ENCODE measurements around the gene KHDC4. TPM values are rescaled to one million over a fixed set of nuclear protein-coding genes. Genes with fewer than 3 reads are reported as not detected.

Gene KHDC4
- total RNA-seq, result 47.6 TPM

- Histone ChIP-seq H3K36me3 (peaks cover 0 to 30% of the 10 kb centered on the region in 2 donors), H3K27ac (peak within 1 kb of the TSS; percentile 93), H3K4me1 (peaks cover 53% of the 10 kb centered on the region), H3K4me3 (peak within 1 kb of the TSS; percentile 85 to 95), H3K27me3 (no peaks in the 10 kb centered on the region), H3K9me3 (no peaks in the 10 kb centered on the region)
- intact Hi-C loops (cut with DNase I), result no loop called here
- TF ChIP-seq, protein P1, sequence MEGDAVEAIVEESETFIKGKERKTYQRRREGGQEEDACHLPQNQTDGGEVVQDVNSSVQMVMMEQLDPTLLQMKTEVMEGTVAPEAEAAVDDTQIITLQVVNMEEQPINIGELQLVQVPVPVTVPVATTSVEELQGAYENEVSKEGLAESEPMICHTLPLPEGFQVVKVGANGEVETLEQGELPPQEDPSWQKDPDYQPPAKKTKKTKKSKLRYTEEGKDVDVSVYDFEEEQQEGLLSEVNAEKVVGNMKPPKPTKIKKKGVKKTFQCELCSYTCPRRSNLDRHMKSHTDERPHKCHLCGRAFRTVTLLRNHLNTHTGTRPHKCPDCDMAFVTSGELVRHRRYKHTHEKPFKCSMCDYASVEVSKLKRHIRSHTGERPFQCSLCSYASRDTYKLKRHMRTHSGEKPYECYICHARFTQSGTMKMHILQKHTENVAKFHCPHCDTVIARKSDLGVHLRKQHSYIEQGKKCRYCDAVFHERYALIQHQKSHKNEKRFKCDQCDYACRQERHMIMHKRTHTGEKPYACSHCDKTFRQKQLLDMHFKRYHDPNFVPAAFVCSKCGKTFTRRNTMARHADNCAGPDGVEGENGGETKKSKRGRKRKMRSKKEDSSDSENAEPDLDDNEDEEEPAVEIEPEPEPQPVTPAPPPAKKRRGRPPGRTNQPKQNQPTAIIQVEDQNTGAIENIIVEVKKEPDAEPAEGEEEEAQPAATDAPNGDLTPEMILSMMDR (IDR thresholded peaks at IDR 0.05), result peak in 1 of 3 experiments; percentile 8
- TF ChIP-seq POLR2A (IDR thresholded peaks at IDR 0.05) (peak in 1 of 2 donors; percentile 90), POLR2AphosphoS5 (IDR thresholded peaks at IDR 0.05; ENCODE audit: insufficient read depth in 1 of 2, low read depth in 1 of 2) (peak; percentile 100)
- peak in 1 of 2 donors; percentile 99 for DNase-seq (ENCODE audit: extremely low spot score in 2 of 2)
Observed at GRCh38 chr1:155934097-155934935, at the start of gene KHDC4. Gene KHDC4 (minus strand): TSS chr1:155934413. CDS start chr1:155934373, 40 bp downstream.

- peak overlapping the region; percentile 32 to 36 for H3K4me3 ChIP-seq
- H3K27me3 ChIP-seq, result no peaks in the 10 kb centered on the region
- H3K27ac ChIP-seq, result peak overlapping the region; percentile 95
- no peaks in the 10 kb centered on the region for H3K9me3 ChIP-seq
- TF ChIP-seq, protein P1 (IDR thresholded peaks at IDR 0.05), result no peak
- TF ChIP-seq POLR2AphosphoS5 (IDR thresholded peaks at IDR 0.05; ENCODE audit: insufficient read depth in 1 of 2, low read depth in 1 of 2), result peak; percentile 48 to 62
- no peaks in the 10 kb centered on the region for H3K36me3 ChIP-seq
- intact Hi-C loops (cut with DNase I), result loop anchor here (5.0 kb wide), 1 partner anchor 41 kb away; the partner anchor contains the start of gene RXFP4
- DNase-seq (ENCODE audit: extremely low spot score in 2 of 2), result no peak
- peaks cover 59% of the 10 kb centered on the region for H3K4me1 ChIP-seq
Observed at GRCh38 chr1:155983191-155984024, 49.2 kb upstream of the KHDC4 start.

DNA sequence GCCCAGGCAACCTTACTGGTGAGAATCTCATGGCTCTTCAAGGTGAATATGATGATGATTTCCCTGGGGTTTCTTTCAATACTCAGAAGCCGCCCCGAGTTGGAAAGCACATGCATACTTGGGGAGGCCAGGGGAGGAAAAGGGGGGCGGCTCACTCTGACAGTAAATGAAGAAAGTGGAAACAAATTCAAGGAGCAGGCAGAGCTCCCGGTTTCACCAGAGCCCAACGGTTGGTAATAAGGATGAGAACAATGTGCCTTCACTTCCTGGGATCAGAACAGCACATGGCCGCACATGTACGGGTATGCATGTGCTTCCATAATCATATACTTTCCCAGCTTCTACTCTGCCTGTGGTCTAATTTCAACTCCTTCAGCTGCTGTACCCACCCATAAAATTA is 47.9 kb upstream of the KHDC4 start:
- peak overlapping the region; percentile 26 to 36 for H3K4me3 ChIP-seq
- DNase-seq (ENCODE audit: extremely low spot score in 2 of 2), result no peak
- peak overlapping the region; percentile 95 for H3K27ac ChIP-seq
- no peaks in the 10 kb centered on the region for H3K27me3 ChIP-seq
- no peaks in the 10 kb centered on the region for H3K9me3 ChIP-seq
- no peak for TF ChIP-seq POLR2AphosphoS5 (IDR thresholded peaks at IDR 0.05; ENCODE audit: insufficient read depth in 1 of 2, low read depth in 1 of 2)
- TF ChIP-seq POLR2A (IDR thresholded peaks at IDR 0.05), result no peak
- TF ChIP-seq, protein P1 (IDR thresholded peaks at IDR 0.05), result no peak
- intact Hi-C loops (cut with DNase I), result loop anchor here (5.0 kb wide), 1 partner anchor 40 kb away; the partner anchor contains the start of gene RXFP4
- no peaks in the 10 kb centered on the region for H3K36me3 ChIP-seq
- H3K4me1 ChIP-seq, result peaks cover 65% of the 10 kb centered on the region

- no peak for DNase-seq (ENCODE audit: extremely low spot score in 2 of 2)
- intact Hi-C loops (cut with DNase I), result loop anchor here (5.0 kb wide), 1 partner anchor 39 kb away; the partner anchor contains the start of gene RXFP4
- peak overlapping the region; percentile 26 to 36 for H3K4me3 ChIP-seq
Observed at GRCh38 chr1:155981266-155982088, 47.3 kb upstream of the KHDC4 start.

More at GRCh38 chr1:155981266-155982088, 47.3 kb upstream of the KHDC4 start:
- no peaks in the 10 kb centered on the region for H3K9me3 ChIP-seq
- no peaks in the 10 kb centered on the region for H3K36me3 ChIP-seq
- H3K4me1 ChIP-seq, result peaks cover 71% of the 10 kb centered on the region
- H3K27ac ChIP-seq, result peak overlapping the region; percentile 95
- TF ChIP-seq POLR2AphosphoS5 (IDR thresholded peaks at IDR 0.05; ENCODE audit: insufficient read depth in 1 of 2, low read depth in 1 of 2) (peak in 1 of 2 donors; percentile 36), POLR2A (IDR thresholded peaks at IDR 0.05) (no peak)
- TF ChIP-seq, protein P1 (IDR thresholded peaks at IDR 0.05), result no peak
- no peaks in the 10 kb centered on the region for H3K27me3 ChIP-seq

All from vagina (tissue), 2 donors.